Daoy (cell line): ENCODE measurements around the gene RAB28. TPM values are rescaled to one million over a fixed set of nuclear protein-coding genes. Genes with fewer than 3 reads are reported as not detected.
A peak's percentile ranks its signal among the peaks of the same experiment; 100 is the strongest.

Source experiments
- DNase-seq: peaks from one replicate; pipeline ENCODE4 v3.0.0-alpha.2; 2015; ENCODE audit warnings: low read depth
- total RNA-seq: library from RNA; depleted of rRNA; stranded (reverse); fragments of >200 nt; shearing (Covaris generic); gene quantifications from 2 replicates; pipeline ENCODE4 v1.2.3, GENCODE V29; 2014

The RAB28 gene
- total RNA-seq, 1 experiment from 2014 or later = 21.5 TPM

GRCh38 chr4:13371048-13371447 is 113.1 kb downstream of the RAB28 start:
- no peak for DNase-seq

- no peak for DNase-seq
Measured at GRCh38 chr4:13368217-13368616, 115.9 kb downstream of the RAB28 start.

GRCh38 chr4:13367691-13368090 is 116.4 kb downstream of the RAB28 start:
- no peak for DNase-seq

- no peak for DNase-seq
Measured at GRCh38 chr4:13367244-13367643, 116.9 kb downstream of the RAB28 start.

GRCh38 chr4:13365195-13365594 is 118.9 kb downstream of the RAB28 start:
- DNase-seq = no peak

- no peak for DNase-seq
Measured at GRCh38 chr4:13364653-13365052, 119.5 kb downstream of the RAB28 start.

GRCh38 chr4:13364172-13364571 is 120.0 kb downstream of the RAB28 start:
- DNase-seq = no peak

GRCh38 chr4:13359809-13360208 is 124.3 kb downstream of the RAB28 start:
- no peak for DNase-seq

GRCh38 chr4:13355111-13355880 is 128.8 kb downstream of the RAB28 start:
- DNase-seq = no peak

GRCh38 chr4:13349096-13349495 is 135.0 kb downstream of the RAB28 start:
- no peak for DNase-seq

GRCh38 chr4:13348216-13348615 is 135.9 kb downstream of the RAB28 start:
- DNase-seq = no peak

GRCh38 chr4:13347517-13348125 is 136.5 kb downstream of the RAB28 start:
- DNase-seq = peak; percentile 19

GRCh38 chr4:13344216-13344615 is 139.9 kb downstream of the RAB28 start:
- DNase-seq = no peak

GRCh38 chr4:13340672-13341071 is 143.5 kb downstream of the RAB28 start:
- DNase-seq = no peak

- no peak for DNase-seq
Measured at GRCh38 chr4:13331827-13332226, 152.3 kb downstream of the RAB28 start.

GRCh38 chr4:13329963-13330362 is 154.2 kb downstream of the RAB28 start:
- peak; percentile 11 for DNase-seq

- DNase-seq = no peak
Measured at GRCh38 chr4:13329340-13329850, 154.7 kb downstream of the RAB28 start.

GRCh38 chr4:13328591-13328990 is 155.5 kb downstream of the RAB28 start:
- DNase-seq = no peak

GRCh38 chr4:13327991-13328390 is 156.1 kb downstream of the RAB28 start:
- no peak for DNase-seq

GRCh38 chr4:13325744-13326143 is 158.4 kb downstream of the RAB28 start:
- no peak for DNase-seq

- no peak for DNase-seq
Measured at GRCh38 chr4:13323921-13324320, 160.2 kb downstream of the RAB28 start.

GRCh38 chr4:13322681-13323101 is 161.4 kb downstream of the RAB28 start:
- DNase-seq = no peak
